B cell (primary cell): ENCODE results near the gene RASGEF1B.

Experiments
- CTCF ChIP-seq: fragments of 200-600 bp; IDR thresholded peaks from one replicate; pipeline ENCODE4 v1.8.0; 2022; ENCODE audit warnings: antibody characterized with exemption, mild to moderate bottlenecking
- EZH2 ChIP-seq: IDR thresholded peaks from 2 replicates; pipeline ENCODE4 v1.6.1; 2012; ENCODE audit warnings: borderline replicate concordance, low read depth, mild to moderate bottlenecking, moderate library complexity, low read length; ENCODE audit not compliant: insufficient read depth, poor library complexity, severe bottlenecking

- TF ChIP-seq CTCF (no peak), EZH2 (no peak)
These were observed 53.1 kb downstream of the RASGEF1B start for GRCh38 chr4:81418572-81418971.
